Measurements from ENCODE around the gene KRT40. TPM values are rescaled to one million over a fixed set of nuclear protein-coding genes. Genes with fewer than 3 reads are reported as not detected.

The KRT40 gene
- total and polyA plus RNA-seq, 2 of the 4 experiments (the other 2 are of a cell fraction): not detected

GRCh38 chr17:40967582-40967981 lies 16.5 kb downstream of the KRT40 start:
- H4K5ac ChIP-seq (ENCODE audit: low read depth, low read length): no peak overlapping the region
- H4K8ac ChIP-seq (ENCODE audit: low read depth in 2 of 2, low read length in 2 of 2): no peak overlapping the region
- ATAC-seq (ENCODE audit: low read depth): no peak
- no peak overlapping the region for H4K91ac ChIP-seq (ENCODE audit: insufficient read depth, low read depth, low read length)
- H2BK15ac ChIP-seq (ENCODE audit: low read depth, low read length): no peak overlapping the region
- H2BK120ac ChIP-seq (ENCODE audit: low read depth, low read length): no peak overlapping the region
- H3K4me1 ChIP-seq (ENCODE audit: control insufficient read depth, insufficient read depth, low read length): peaks cover 3% of the 10 kb centered on the region; the same call in 1 of the 2 replicates
- H3K79me1 ChIP-seq (ENCODE audit: low read depth in 1 of 2, low read length in 2 of 2): no peaks in the 10 kb centered on the region
- ChIA-PET CTCF (no interaction called here), POLR2A (ENCODE audit: unreplicated experiment) (no interaction called here)
- H3K9me1 ChIP-seq (ENCODE audit: insufficient read depth, low read length): no peaks in the 10 kb centered on the region; the same call in 1 of the 2 replicates
- no peak overlapping the region for H3K23ac ChIP-seq (ENCODE audit: low read depth, low read length)
- H4K20me1 ChIP-seq (ENCODE audit: insufficient read depth, low read length): no peaks in the 10 kb centered on the region
- no peak overlapping the region for H3K27ac ChIP-seq (ENCODE audit: insufficient read depth, low read length)
- no peak overlapping the region for H3K18ac ChIP-seq (ENCODE audit: low read depth, low read length)
- DNase-seq: no peak
- no peaks in the 10 kb centered on the region for H3K27me3 ChIP-seq (ENCODE audit: control insufficient read depth, insufficient read depth, low read length)
- intact Hi-C loops (cut with micrococcal nuclease) (no loop called here), dilution Hi-C loops (cut with HindIII; ENCODE audit: low sequenced_read_pairs, unreplicated experiment) (no loop called here), in situ Hi-C loops (cut with MboI; ENCODE audit: low sequenced_read_pairs) (no loop called here)
- H3K56ac ChIP-seq (ENCODE audit: extremely low read depth, insufficient read depth, low read length): no peak overlapping the region
- TF ChIP-seq FOS (IDR thresholded peaks at IDR 0.05; ENCODE audit: low read depth, low read length): no peak
- peak; percentile 92 for TF ChIP-seq MAFK (IDR thresholded peaks at IDR 0.05; ENCODE audit: low read depth, low read length)
- no peak overlapping the region for H2AFZ ChIP-seq (replicated peaks; ENCODE audit: low read length, poor library complexity)
- no peak overlapping the region for H2AK5ac ChIP-seq (ENCODE audit: low read depth, low read length)
- no peak overlapping the region for H3K14ac ChIP-seq (replicated peaks; ENCODE audit: low read depth, low read length)
- no peak overlapping the region for H2BK5ac ChIP-seq (ENCODE audit: low read depth, low read length, poor library complexity, severe bottlenecking)
- no peak overlapping the region for H2BK20ac ChIP-seq (ENCODE audit: low read depth, low read length)
- H3K36me3 ChIP-seq (ENCODE audit: control insufficient read depth, insufficient read depth, low read length): no peaks in the 10 kb centered on the region
- H3K9ac ChIP-seq (ENCODE audit: low read depth, low read length): no peak overlapping the region
- no peak overlapping the region for H3K4me3 ChIP-seq (ENCODE audit: insufficient read depth, low read depth, low read length)
- no peak overlapping the region for H3K4me2 ChIP-seq (ENCODE audit: low read depth, low read length)
- H2AK9ac ChIP-seq (replicated peaks; ENCODE audit: low read depth, low read length, poor library complexity): no peak overlapping the region
- no CpG with 5 or more reads among the region's 1 CpG for WGBS, 2 experiments (ENCODE audit: extremely low coverage in 2 of 2, insufficient read length in 1 of 2)
- H3K4ac ChIP-seq (ENCODE audit: low read depth, low read length): no peak overlapping the region
- peaks cover 6% of the 10 kb centered on the region for H3K9me3 ChIP-seq (ENCODE audit: control insufficient read depth, insufficient read depth, low read length)
- no TSS peak for BruUV-seq (replicated peaks)

Measured in IMR-90 (cell line).